ENCODE data around the gene CRB3.
"Not testable (repeated sequence)": the region's sequence is repeated elsewhere in the genome, so short reads cannot be mapped to it uniquely, and the experiment has no call there.

The CRB3 gene

GRCh38 chr19:6498294-6499036 lies 34.4 kb downstream of the CRB3 start:
- DNase-seq = no peak

- no peak for DNase-seq
Observed at GRCh38 chr19:6499052-6499790, 35.1 kb downstream of the CRB3 start.

GRCh38 chr19:6500837-6501739 lies 37.0 kb downstream of the CRB3 start:
- DNase-seq = no peak

- no peak for DNase-seq
Observed at GRCh38 chr19:6501740-6502648, 37.9 kb downstream of the CRB3 start, which contains the start of gene TUBB4A. TSS of gene TUBB4A (minus strand) at chr19:6502309. CDS start at chr19:6502212, 97 bp downstream.

GRCh38 chr19:6503407-6504201 lies 39.5 kb downstream of the CRB3 start:
- no peak for DNase-seq

- not testable (repeated sequence) for DNase-seq
Observed at GRCh38 chr19:6508028-6508771, 44.1 kb downstream of the CRB3 start.

GRCh38 chr19:6509118-6509971 lies 45.3 kb downstream of the CRB3 start:
- no peak for DNase-seq

GRCh38 chr19:6510618-6511017 lies 46.5 kb downstream of the CRB3 start:
- DNase-seq = no peak

- DNase-seq = no peak
Observed at GRCh38 chr19:6514089-6514488, 50.0 kb downstream of the CRB3 start.

- no peak for DNase-seq
Observed at GRCh38 chr19:6514926-6515544, 51.0 kb downstream of the CRB3 start.

- no peak for DNase-seq
Observed at GRCh38 chr19:6516018-6516658, 52.1 kb downstream of the CRB3 start.

Data from NCI-H187 treated with DMSO at 0.1 percent for 48 hours (cell line).